Measurements from ENCODE around the gene ITPRIP. TPM values are rescaled to one million over a fixed set of nuclear protein-coding genes. Genes with fewer than 3 reads are reported as not detected.
A peak's percentile ranks its signal among the peaks of the same experiment; 100 is the strongest.

Gene ITPRIP
- total and polyA plus RNA-seq, 8 donors: 16.6 to 29.2 (median 17.9) TPM

- ATAC-seq (no peak), DNase-seq (no peak)
- H3K27ac ChIP-seq: no peak overlapping the region
- intact Hi-C loops (cut with DNase I): loop anchor here in 1 of 2 donors (5.0 kb wide), 1 partner anchor 55 kb away; the partner anchor contains the start of gene CFAP58
- peaks cover 6 to 22% of the 10 kb centered on the region in 2 donors for H3K4me1 ChIP-seq
- no peaks in the 10 kb centered on the region for H3K27me3 ChIP-seq
- TF ChIP-seq CTCF (IDR thresholded peaks at IDR 0.05): no peak
- H3K36me3 ChIP-seq: no peaks in the 10 kb centered on the region
- H3K4me3 ChIP-seq: no peak overlapping the region
- H3K9me3 ChIP-seq: no peaks in the 10 kb centered on the region
Observed at GRCh38 chr10:104296687-104297436, 41.4 kb downstream of the ITPRIP start.

GRCh38 chr10:104293781-104294321 is 44.4 kb downstream of the ITPRIP start:
- TF ChIP-seq CTCF (IDR thresholded peaks at IDR 0.05): no peak
- Histone ChIP-seq H3K4me3 (no peak overlapping the region), H3K36me3 (no peaks in the 10 kb centered on the region), H3K9me3 (no peaks in the 10 kb centered on the region), H3K4me1 (peaks cover 0 to 20% of the 10 kb centered on the region in 2 donors), H3K27ac (no peak overlapping the region), H3K27me3 (no peaks in the 10 kb centered on the region)
- DNase-seq (no peak), ATAC-seq (no peak)
- intact Hi-C loops (cut with DNase I): no loop called here

- ATAC-seq (no peak), DNase-seq (no peak)
- intact Hi-C loops (cut with DNase I): no loop called here
- TF ChIP-seq CTCF (IDR thresholded peaks at IDR 0.05): no peak
- Histone ChIP-seq H3K9me3 (no peaks in the 10 kb centered on the region), H3K27ac (no peak overlapping the region), H3K4me3 (no peak overlapping the region), H3K4me1 (peaks cover 0 to 20% of the 10 kb centered on the region in 2 donors), H3K27me3 (no peaks in the 10 kb centered on the region), H3K36me3 (no peaks in the 10 kb centered on the region)
Observed at GRCh38 chr10:104293011-104293410, 45.3 kb downstream of the ITPRIP start.

- Histone ChIP-seq H3K4me3 (no peak overlapping the region), H3K27ac (no peak overlapping the region), H3K9me3 (no peaks in the 10 kb centered on the region), H3K36me3 (no peaks in the 10 kb centered on the region), H3K4me1 (peaks cover 0 to 20% of the 10 kb centered on the region in 2 donors), H3K27me3 (no peaks in the 10 kb centered on the region)
- intact Hi-C loops (cut with DNase I): no loop called here
- ATAC-seq (peak; percentile 100), DNase-seq (peak; percentile 85 to 98 (median 92))
- TF ChIP-seq CTCF (IDR thresholded peaks at IDR 0.05): peak; percentile 100
Observed at GRCh38 chr10:104291439-104291951, 46.8 kb downstream of the ITPRIP start.

GRCh38 chr10:104288355-104288754 is 49.9 kb downstream of the ITPRIP start:
- DNase-seq (no peak), ATAC-seq (no peak)
- Histone ChIP-seq H3K4me1 (peaks cover 0 to 20% of the 10 kb centered on the region in 2 donors), H3K9me3 (no peaks in the 10 kb centered on the region), H3K36me3 (no peaks in the 10 kb centered on the region), H3K4me3 (no peak overlapping the region), H3K27me3 (no peaks in the 10 kb centered on the region), H3K27ac (no peak overlapping the region)
- intact Hi-C loops (cut with DNase I): no loop called here
- TF ChIP-seq CTCF (IDR thresholded peaks at IDR 0.05): no peak

All from left lung (tissue), 10 donors.